ENCODE data around the gene SORL1-AS1.
A peak's percentile ranks its signal among the peaks of the same experiment; 100 is the strongest.

The SORL1-AS1 gene

DNA sequence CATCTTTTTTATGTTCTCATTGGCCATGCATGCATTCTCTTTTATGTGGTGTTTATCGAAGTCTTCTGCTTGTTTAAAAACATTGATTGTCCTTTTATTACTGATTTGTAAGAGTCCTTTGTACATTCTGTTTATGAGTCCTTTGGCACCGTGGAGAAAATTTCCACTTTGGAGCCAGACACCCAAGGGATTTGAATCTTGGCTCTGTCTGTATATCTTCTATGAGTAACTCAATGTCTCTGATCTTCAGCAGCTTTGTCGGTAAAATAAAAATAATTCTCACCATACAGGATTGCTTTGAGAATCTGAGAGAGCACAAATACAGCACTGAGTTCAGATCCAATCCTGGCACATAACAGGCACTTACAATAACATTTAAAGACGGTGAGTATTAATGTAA, 13.4 kb downstream of the SORL1-AS1 start:
- H3K27ac Mint-ChIP-seq (ENCODE audit: low read depth, unreplicated experiment), result no peak overlapping the region
- H3K4me1 Mint-ChIP-seq (ENCODE audit: insufficient read depth, unreplicated experiment), result peaks cover 10% of the 10 kb centered on the region
- CTCF ChIA-PET, result interaction anchor here (0.5 kb wide), 1 partner anchor 1663 kb away, joined by 3 read pairs; no protein-coding TSS in a partner anchor
- H3K36me3 Mint-ChIP-seq (ENCODE audit: insufficient read depth, unreplicated experiment), result peaks cover 7% of the 10 kb centered on the region
- H3K9me3 Mint-ChIP-seq (ENCODE audit: unreplicated experiment), result no peaks in the 10 kb centered on the region
- intact Hi-C loops (cut with micrococcal nuclease), result no loop called here
- no TSS peak for BruUV-seq (replicated peaks)
- no peak for DNase-seq (ENCODE audit: unreplicated experiment)
- TF ChIP-seq CTCF (IDR thresholded peaks at IDR 0.05; ENCODE audit: unreplicated experiment), result no peak
- POLR2A ChIA-PET, result interaction anchor here (0.9 kb wide), 1 partner anchor 10 kb away, joined by 3 read pairs; no protein-coding TSS in a partner anchor
- no peak overlapping the region for H3K4me3 Mint-ChIP-seq (ENCODE audit: unreplicated experiment)
- H3K27me3 Mint-ChIP-seq (ENCODE audit: insufficient read depth, unreplicated experiment), result no peaks in the 10 kb centered on the region

- Mint-ChIP-seq H3K27me3 (ENCODE audit: insufficient read depth, unreplicated experiment) (no peaks in the 10 kb centered on the region), H3K36me3 (ENCODE audit: insufficient read depth, unreplicated experiment) (peaks cover 7% of the 10 kb centered on the region), H3K4me3 (ENCODE audit: unreplicated experiment) (no peak overlapping the region), H3K4me1 (ENCODE audit: insufficient read depth, unreplicated experiment) (peaks cover 10% of the 10 kb centered on the region), H3K9me3 (ENCODE audit: unreplicated experiment) (no peaks in the 10 kb centered on the region), H3K27ac (ENCODE audit: low read depth, unreplicated experiment) (no peak overlapping the region)
- intact Hi-C loops (cut with micrococcal nuclease), result no loop called here
- DNase-seq (ENCODE audit: unreplicated experiment), result no peak
- POLR2A ChIA-PET, result interaction anchor here (0.5 kb wide), 1 partner anchor 26 kb away, joined by 3 read pairs; no protein-coding TSS in a partner anchor
- no TSS peak for BruUV-seq (replicated peaks)
- TF ChIP-seq CTCF (IDR thresholded peaks at IDR 0.05; ENCODE audit: unreplicated experiment), result no peak
- CTCF ChIA-PET, result interaction anchor here (0.5 kb wide), 1 partner anchor 142 kb away, joined by 3 read pairs; no protein-coding TSS in a partner anchor
Measured at GRCh38 chr11:121437686-121438078, 15.1 kb downstream of the SORL1-AS1 start.

DNA sequence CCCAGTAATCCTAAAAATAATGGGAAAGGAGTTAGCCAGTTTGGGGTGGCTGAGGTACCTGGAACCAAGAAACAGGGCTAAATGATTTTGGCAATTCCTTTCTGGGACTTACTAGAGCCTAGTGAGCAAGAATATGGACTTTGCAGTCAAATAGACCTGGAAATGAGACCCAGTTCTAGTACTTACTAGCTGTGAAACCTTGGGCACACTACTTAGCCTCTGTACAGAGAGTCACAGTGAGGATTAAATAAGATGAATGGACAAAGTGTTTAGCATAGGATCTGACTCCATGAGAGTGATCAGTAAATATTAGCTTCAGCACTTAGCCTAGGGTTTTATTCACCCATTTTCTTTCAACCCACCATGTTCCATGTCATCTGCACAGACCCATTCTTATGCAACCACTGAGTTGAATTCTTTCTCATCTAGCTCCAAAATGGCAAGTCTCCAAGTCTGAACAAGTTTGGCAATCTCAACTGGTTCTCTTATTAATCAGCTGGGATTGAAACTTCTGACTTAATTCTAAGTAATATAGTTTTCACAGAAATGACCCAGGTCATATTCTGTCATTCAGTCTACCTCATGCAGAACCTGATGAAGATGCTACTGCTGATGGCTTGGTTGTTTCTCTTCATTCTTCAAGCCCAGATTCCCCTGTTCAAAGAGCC, 15.6 kb downstream of the SORL1-AS1 start:
- Mint-ChIP-seq H3K4me3 (ENCODE audit: unreplicated experiment) (no peak overlapping the region), H3K36me3 (ENCODE audit: insufficient read depth, unreplicated experiment) (peaks cover 7% of the 10 kb centered on the region), H3K9me3 (ENCODE audit: unreplicated experiment) (no peaks in the 10 kb centered on the region), H3K27me3 (ENCODE audit: insufficient read depth, unreplicated experiment) (no peaks in the 10 kb centered on the region), H3K4me1 (ENCODE audit: insufficient read depth, unreplicated experiment) (peaks cover 10% of the 10 kb centered on the region), H3K27ac (ENCODE audit: low read depth, unreplicated experiment) (no peak overlapping the region)
- ChIA-PET CTCF (interaction anchor here (0.5 to 0.7 kb wide), 3 partner anchors 14 to 162 kb away, joined by 3 read pairs; no protein-coding TSS in a partner anchor), POLR2A (interaction anchor here (0.5 kb wide), 1 partner anchor 26 kb away, joined by 3 read pairs; no protein-coding TSS in a partner anchor)
- no peak for TF ChIP-seq CTCF (IDR thresholded peaks at IDR 0.05; ENCODE audit: unreplicated experiment)
- intact Hi-C loops (cut with micrococcal nuclease), result no loop called here
- DNase-seq (ENCODE audit: unreplicated experiment), result peak; percentile 83
- no TSS peak for BruUV-seq (replicated peaks)

GRCh38 chr11:121435551-121436511, 16.9 kb downstream of the SORL1-AS1 start:
- Mint-ChIP-seq H3K27ac (ENCODE audit: low read depth, unreplicated experiment) (no peak overlapping the region), H3K4me3 (ENCODE audit: unreplicated experiment) (no peak overlapping the region), H3K27me3 (ENCODE audit: insufficient read depth, unreplicated experiment) (no peaks in the 10 kb centered on the region), H3K4me1 (ENCODE audit: insufficient read depth, unreplicated experiment) (peaks cover 10% of the 10 kb centered on the region), H3K36me3 (ENCODE audit: insufficient read depth, unreplicated experiment) (peaks cover 6% of the 10 kb centered on the region), H3K9me3 (ENCODE audit: unreplicated experiment) (no peaks in the 10 kb centered on the region)
- intact Hi-C loops (cut with micrococcal nuclease), result no loop called here
- no peak for DNase-seq (ENCODE audit: unreplicated experiment)
- ChIA-PET POLR2A (interaction anchor here (0.6 to 1.2 kb wide), 2 partner anchors 44 to 46 kb away, joined by 3 read pairs; no protein-coding TSS in a partner anchor), CTCF (interaction anchor here (0.7 kb wide), 2 partner anchors 15 to 1069 kb away, joined by 3 read pairs; no protein-coding TSS in a partner anchor)
- no TSS peak for BruUV-seq (replicated peaks)
- no peak for TF ChIP-seq CTCF (IDR thresholded peaks at IDR 0.05; ENCODE audit: unreplicated experiment)

Measured in MCF 10A (cell line).